A204.1 (cell line): ENCODE measurements around the gene TSGA10.
A peak's percentile ranks its signal among the peaks of the same experiment; 100 is the strongest.
"Not testable (repeated sequence)": the region's sequence is repeated elsewhere in the genome, so short reads cannot be mapped to it uniquely, and the experiment has no call there.

ENCODE experiments used
- FAIRE-seq: peaks from 2 replicates; lab custom pipeline; 2012; peaks lifted over from hg19 to GRCh38; lab: Jason Lieb, UNC

The TSGA10 gene

GRCh38 chr2:99072551-99072950, 82.2 kb downstream of the TSGA10 start:
- no peak for FAIRE-seq

DNA sequence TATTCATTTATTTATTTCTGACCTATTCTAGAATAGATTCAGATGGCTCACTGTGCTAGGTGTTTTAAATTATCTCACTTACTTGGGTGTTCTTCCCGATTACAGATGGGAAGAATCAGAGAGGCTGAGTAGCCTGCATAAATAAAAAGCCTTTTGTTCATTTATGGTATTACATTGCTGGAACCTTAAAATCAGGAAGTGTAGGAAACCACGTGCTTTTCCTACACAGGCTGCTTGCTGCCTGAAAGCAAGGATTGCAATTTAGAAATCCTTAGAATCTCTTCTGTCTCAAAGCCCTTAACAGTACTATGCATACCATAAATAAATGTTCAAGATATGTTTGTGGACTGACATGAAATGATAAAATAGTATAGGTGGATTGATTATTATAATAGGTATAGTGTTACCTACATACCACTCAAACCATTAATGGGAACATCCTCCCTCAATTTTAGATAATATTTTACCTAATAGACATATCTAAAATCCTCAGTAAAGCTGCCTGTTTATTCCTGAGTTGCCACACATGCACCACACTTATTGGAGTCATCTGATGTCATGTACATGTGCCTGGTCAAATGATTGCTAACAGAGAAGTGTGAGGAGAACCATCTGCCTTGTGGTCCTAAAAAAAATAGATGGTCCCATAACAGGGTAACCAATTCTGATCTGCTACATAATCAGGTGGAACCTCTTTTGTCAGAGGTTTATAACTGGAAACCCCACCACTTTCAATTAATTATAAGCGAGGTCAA, 86.7 kb downstream of the TSGA10 start:
- FAIRE-seq, result no peak

- FAIRE-seq, result peak; percentile 89
Measured at GRCh38 chr2:99066075-99066958, 88.4 kb downstream of the TSGA10 start.

GRCh38 chr2:99049187-99049586, 105.6 kb downstream of the TSGA10 start:
- FAIRE-seq, result not testable (repeated sequence)

DNA sequence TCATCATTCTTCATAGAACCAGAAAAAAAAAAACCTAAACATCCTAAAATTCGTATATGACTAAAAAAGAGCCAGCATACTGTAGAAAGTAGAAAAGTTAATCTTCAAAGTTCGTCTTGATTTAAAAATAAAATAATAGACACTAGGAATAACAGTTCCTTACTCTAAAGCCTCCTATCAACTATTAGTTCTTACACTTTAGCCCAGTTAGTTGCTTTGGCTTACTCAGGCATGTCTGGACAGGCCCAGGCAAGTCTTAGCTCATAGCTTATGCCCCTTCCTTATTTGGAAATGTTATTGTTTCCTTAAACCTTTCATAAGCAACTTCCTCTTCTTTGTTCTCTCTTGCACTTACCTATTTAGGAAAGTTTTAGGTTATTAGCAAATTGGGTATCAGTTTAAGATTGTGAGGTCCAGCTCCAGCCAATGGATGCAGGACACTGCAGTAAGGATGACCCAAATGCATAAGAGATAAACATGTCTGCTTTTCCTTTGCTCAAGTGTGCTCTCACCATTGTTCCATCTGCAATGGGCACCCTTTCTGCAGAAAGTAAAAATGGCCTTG, 113.9 kb downstream of the TSGA10 start:
- not testable (repeated sequence) for FAIRE-seq

DNA sequence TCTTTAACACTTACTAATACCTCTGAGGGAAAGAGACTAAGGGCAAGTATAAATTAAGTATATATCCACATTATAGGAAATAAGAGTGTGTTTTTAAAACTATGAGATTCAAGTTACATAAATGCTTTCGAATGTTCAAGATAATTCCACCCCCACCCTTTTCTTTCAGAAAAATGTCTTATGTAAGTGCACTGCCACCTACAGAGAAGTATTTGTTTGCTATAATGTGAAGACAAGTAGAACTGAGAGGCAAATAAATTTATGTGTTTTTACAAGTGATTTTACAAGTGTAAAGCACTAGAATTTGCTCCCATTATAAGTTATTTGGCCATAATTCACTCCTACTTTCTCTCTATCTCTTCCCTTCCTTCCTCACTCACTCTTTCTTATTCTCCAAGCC, 118.8 kb downstream of the TSGA10 start:
- no peak for FAIRE-seq

GRCh38 chr2:99032786-99033185, 122.0 kb downstream of the TSGA10 start:
- no peak for FAIRE-seq

DNA sequence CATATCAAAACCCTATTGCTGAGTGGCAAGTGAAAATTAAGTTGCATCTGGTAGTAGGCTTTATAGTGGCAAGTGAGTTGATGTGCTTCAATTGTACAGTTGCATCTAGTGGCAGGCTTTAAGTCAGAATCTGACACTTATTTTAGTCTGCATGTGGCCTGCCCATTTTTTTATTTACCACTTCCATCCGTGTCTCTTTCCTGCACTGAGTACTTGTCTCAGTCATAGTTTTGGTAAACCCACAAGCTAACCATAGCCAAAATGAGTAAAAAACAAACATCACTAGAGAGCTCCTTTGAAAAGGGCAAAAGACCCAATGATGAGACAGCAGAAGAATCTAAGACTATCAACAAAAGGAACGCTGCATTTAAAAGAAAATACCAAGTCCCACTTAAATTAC, 122.7 kb downstream of the TSGA10 start:
- FAIRE-seq, result no peak

GRCh38 chr2:99031481-99031880, 123.3 kb downstream of the TSGA10 start:
- no peak for FAIRE-seq

GRCh38 chr2:99028558-99028957, 126.2 kb downstream of the TSGA10 start:
- no peak for FAIRE-seq

- FAIRE-seq, result no peak
Measured at GRCh38 chr2:99027856-99028255, 126.9 kb downstream of the TSGA10 start.

DNA sequence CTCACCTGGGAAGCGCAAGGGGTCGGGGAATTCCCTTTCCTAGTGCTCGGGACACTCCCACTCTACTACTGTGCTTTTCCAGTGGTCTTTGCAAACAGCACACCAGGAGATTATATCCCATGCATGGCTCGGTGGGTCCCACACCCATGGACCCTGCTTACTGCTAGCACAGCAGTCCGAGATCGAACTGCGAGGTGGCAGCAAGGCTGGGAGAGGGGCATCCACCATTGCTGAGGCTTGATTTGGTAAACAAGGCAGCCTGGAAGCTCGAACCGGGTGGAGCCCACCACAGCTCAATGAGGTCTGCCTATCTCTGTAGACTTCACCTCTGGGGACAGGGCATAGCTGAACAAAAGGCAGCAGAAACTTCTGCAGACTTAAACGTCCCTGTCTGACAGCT, 154.0 kb downstream of the TSGA10 start:
- FAIRE-seq, result no peak

DNA sequence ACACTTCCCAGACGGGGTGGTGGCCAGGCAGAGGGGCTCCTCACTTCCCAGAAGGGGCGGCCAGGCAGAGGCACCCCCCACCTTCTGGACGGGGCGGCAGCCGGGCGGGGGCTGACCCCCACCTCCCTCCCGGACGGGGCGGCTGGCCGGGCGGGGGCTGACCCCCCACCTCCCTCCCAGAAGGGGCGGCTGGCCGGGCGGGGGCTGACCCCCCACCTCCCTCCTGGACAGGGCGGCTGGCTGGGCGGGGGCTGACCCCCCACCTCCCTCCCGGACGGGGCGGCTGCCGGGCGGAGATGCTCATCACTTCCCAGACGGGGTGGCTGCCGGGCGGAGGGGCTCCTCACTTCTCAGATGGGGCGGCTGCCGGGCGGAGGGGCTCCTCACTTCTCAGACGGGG, 166.0 kb downstream of the TSGA10 start:
- FAIRE-seq, result not testable (repeated sequence)

GRCh38 chr2:98985905-98986666, 168.7 kb downstream of the TSGA10 start:
- FAIRE-seq, result no peak

- FAIRE-seq, result no peak
Measured at GRCh38 chr2:98975611-98976010, 179.1 kb downstream of the TSGA10 start.

DNA sequence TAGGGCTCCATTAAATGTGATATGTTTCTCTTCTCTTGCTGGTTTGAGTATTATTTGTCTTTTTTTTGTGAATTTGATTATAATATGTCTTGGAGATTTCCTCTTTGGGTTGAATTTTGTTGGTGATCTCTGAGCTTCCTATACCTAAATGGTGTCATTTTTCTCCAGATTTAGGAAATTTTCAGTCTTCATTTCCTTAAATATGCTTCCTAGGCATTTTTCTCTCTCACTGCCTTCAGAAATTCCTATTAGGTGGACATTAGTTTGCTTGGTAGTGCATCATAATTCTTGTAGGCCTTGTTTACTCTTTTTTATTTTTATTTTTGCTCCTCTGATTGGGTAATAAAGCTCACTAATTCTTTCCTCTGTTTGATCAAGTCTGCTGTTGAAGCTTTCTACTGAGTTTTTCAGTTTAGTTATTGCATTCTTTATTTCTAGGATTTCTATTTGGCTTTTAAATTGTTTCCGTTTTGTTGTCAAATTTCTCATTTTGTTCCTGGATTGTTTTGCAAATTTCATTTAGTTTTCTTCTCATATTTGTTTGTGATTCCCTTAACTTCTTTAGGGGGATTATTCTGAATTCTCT, 182.1 kb downstream of the TSGA10 start:
- FAIRE-seq, result no peak

DNA sequence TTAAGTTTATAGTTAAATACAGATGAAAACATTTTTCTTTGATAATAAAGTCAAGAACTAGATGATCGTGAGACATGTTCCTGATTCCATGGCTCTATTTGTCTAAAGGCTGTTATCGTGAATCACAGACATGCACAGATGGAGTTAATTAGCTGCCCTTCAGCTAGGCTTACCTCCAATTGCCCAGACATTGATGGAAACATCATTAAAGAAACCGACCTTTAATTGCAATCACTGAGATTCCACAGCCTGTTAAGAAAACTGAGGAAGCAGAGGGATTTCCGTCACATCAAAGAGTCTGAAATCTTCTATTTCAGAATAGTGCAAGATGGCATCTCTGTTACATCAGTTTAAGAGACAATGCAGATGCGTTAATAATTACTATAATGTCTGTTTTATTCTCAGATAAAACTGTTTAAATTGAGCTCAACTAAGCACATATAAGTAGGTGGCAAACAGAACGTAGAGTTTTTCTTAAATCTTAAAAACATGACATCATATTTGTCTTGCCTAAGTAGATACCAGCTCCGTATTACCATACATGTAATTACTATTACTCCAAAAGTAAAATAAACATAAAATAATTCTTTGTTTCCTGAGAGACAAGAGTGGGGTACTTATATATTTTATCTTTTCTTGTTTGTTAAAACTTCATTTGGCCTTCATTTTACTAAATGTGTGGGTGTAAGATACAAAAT, 194.8 kb downstream of the TSGA10 start:
- no peak for FAIRE-seq

DNA sequence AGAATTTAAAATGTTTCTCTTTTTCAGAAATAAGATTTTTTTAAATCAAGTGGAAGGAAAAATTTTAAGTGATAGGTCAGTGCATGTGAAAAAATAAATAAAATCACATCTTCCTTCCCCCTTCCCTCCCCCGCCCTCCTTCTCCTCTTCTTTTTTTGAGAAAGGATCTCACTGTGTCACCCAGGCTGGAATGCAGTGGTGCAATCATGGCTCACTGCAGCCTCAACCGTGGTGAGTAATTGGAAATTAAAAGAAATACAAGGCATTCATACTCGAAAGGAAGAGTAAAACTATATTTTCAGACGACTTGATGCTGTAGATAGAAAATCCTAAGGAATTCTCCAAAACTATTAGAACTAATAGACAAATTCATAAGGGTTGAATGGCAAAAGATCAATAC, 201.8 kb downstream of the TSGA10 start:
- no peak for FAIRE-seq

- no peak for FAIRE-seq
Measured at GRCh38 chr2:98948956-98949739, 205.6 kb downstream of the TSGA10 start.

GRCh38 chr2:98947554-98947953, 207.2 kb downstream of the TSGA10 start:
- no peak for FAIRE-seq
